GM12878 (cell line): Measurements from ENCODE around the gene RASL12. TPM values are rescaled to one million over a fixed set of nuclear protein-coding genes. Genes with fewer than 3 reads are reported as not detected.

Source experiments
- ATAC-seq: fragments of 200-7000 bp; cut with Tn5 transposase; 3 replicates; pipeline ENCODE4 v1.9.1; 2020; ENCODE audit warnings: mild to moderate bottlenecking, moderate library complexity
- BruUV-seq: library from RNA; stranded (reverse); fragments of 400-500 nt; replicated peaks from 2 replicates; lab custom pipeline; 2021; lab: Mats Ljungman, UMichigan
- CTCF ChIA-PET: fragments of 300-600 bp; sonication (Branson Sonifier 250); formaldehyde crosslinking; extraction: SDS; loops from one replicate; lab custom pipeline; 2021; ENCODE audit warnings: inconsistent platforms; lab: Yijun Ruan, JAX
- POLR2A ChIA-PET: fragments of 350-600 bp; formaldehyde crosslinking; extraction: SDS; loops from one replicate; lab custom pipeline; 2021; ENCODE audit warnings: inconsistent platforms; lab: Charles Lee
- RAD21 ChIA-PET: fragments of 300-600 bp; sonication (Branson Sonifier 250); formaldehyde crosslinking; loops from one replicate; lab custom pipeline; 2023; ENCODE audit warnings: antibody characterized with exemption; ENCODE audit not compliant: unreplicated experiment; lab: Charles Lee
- SMC1A ChIA-PET: fragments of 300-600 bp; sonication (Branson Sonifier 250); formaldehyde crosslinking; loops from one replicate; lab custom pipeline; 2023; ENCODE audit not compliant: unreplicated experiment, uncharacterized antibody; lab: Charles Lee
- DNase-seq: peaks from one replicate; pipeline ENCODE4 v3.0.0-alpha.2; 2011; ENCODE audit warnings: low read depth, low spot score
- FAIRE-seq: peaks from 3 replicates; lab custom pipeline; 2011; peaks lifted over from hg19 to GRCh38; lab: Jason Lieb, UNC
- H2AFZ ChIP-seq: 2 replicates; pipeline ENCODE4 v1.6.0; 2011; ENCODE audit warnings: low read depth, low read length, control low read depth; ENCODE audit not compliant: control insufficient read depth
- H3K27ac ChIP-seq: 2 replicates; pipeline ENCODE4 v1.5.1; 2011; ENCODE audit warnings: control low read depth; ENCODE audit not compliant: control insufficient read depth, insufficient read depth
- H3K27me3 ChIP-seq, 2 experiments: replicated peaks in 1 of 2; 2 replicates each; pipeline versions ENCODE4 v1.6.0 to v1.6.1; 2011; ENCODE audit warnings: low read length in 1 of 2; ENCODE audit not compliant: control insufficient read depth in 2 of 2, insufficient read depth in 2 of 2
- H3K36me3 ChIP-seq, 2 experiments: 2 replicates each; pipeline ENCODE4 v1.5.1; 2011; ENCODE audit warnings: low read length in 1 of 2; ENCODE audit not compliant: control insufficient read depth in 2 of 2, insufficient read depth in 2 of 2
- H3K4me1 ChIP-seq: 2 replicates; pipeline ENCODE4 v1.6.1; 2011; ENCODE audit warnings: mild to moderate bottlenecking, low read length, moderate library complexity, mixed read lengths; ENCODE audit not compliant: control insufficient read depth, insufficient read depth
- H3K4me2 ChIP-seq: 2 replicates; pipeline ENCODE4 v1.6.0; 2011; ENCODE audit warnings: control low read depth; ENCODE audit not compliant: control insufficient read depth, insufficient read depth
- H3K4me3 ChIP-seq: fragments of 200-600 bp; sonication (generic); 2 replicates; pipeline ENCODE4 v1.5.1; 2016
- H3K79me2 ChIP-seq: 2 replicates; pipeline ENCODE4 v1.6.0; 2011; ENCODE audit warnings: low read length; ENCODE audit not compliant: control insufficient read depth, insufficient read depth
- H3K9ac ChIP-seq: 2 replicates; pipeline ENCODE4 v1.8.0; 2011; ENCODE audit warnings: low read length, control low read depth, mixed read lengths; ENCODE audit not compliant: control insufficient read depth, insufficient read depth
- H3K9me3 ChIP-seq: replicated peaks from 3 replicates; pipeline ENCODE4 v1.5.1; 2011; ENCODE audit warnings: mild to moderate bottlenecking, low read length; ENCODE audit not compliant: control insufficient read depth, insufficient read depth
- H4K20me1 ChIP-seq: 2 replicates; pipeline ENCODE4 v1.6.0; 2011; ENCODE audit not compliant: control insufficient read depth, insufficient read depth
- CREB1 ChIP-seq: IDR thresholded peaks from 2 replicates; pipeline ENCODE4 v1.6.1; 2012; ENCODE audit warnings: low read depth, mild to moderate bottlenecking, inconsistent platforms
- EED ChIP-seq: sonication (generic); IDR thresholded peaks from 2 replicates; pipeline ENCODE4 v1.6.1; 2016; ENCODE audit warnings: antibody characterized with exemption, low read depth
- EP300 ChIP-seq, 2 experiments: fragments of 150-350 bp in 1 of 2; IDR thresholded peaks; 2 replicates each; pipeline ENCODE4 v1.6.1; 2011 to 2012; ENCODE audit warnings: low read depth in 2 of 2, low read length in 2 of 2, borderline replicate concordance in 1 of 2, improper control_type of control experiment in 1 of 2, inconsistent platforms in 1 of 2; ENCODE audit not compliant: control insufficient read depth in 1 of 2
- FOXM1 ChIP-seq: IDR thresholded peaks from 2 replicates; pipeline ENCODE4 v1.6.1; 2012; ENCODE audit warnings: low read depth, mild to moderate bottlenecking, inconsistent platforms, low read length, moderate library complexity
- HCFC1 ChIP-seq: fragments of 150-350 bp; IDR thresholded peaks from 2 replicates; pipeline ENCODE4 v1.6.1; 2014; ENCODE audit warnings: low read length
- JUND ChIP-seq: IDR thresholded peaks from 2 replicates; pipeline ENCODE4 v1.6.1; 2012; ENCODE audit warnings: low read depth, mild to moderate bottlenecking, low read length, improper control_type of control experiment, moderate library complexity
- NR2C1 ChIP-seq: fragments of 450-650 bp; IDR thresholded peaks from 2 replicates; pipeline ENCODE4 v1.6.1; 2017; ENCODE audit warnings: antibody characterized with exemption, mild to moderate bottlenecking, moderate library complexity
- POLR2AphosphoS2 ChIP-seq: IDR thresholded peaks from 2 replicates; pipeline ENCODE4 v1.6.1; 2011; ENCODE audit warnings: low read depth, mild to moderate bottlenecking, low read length, improper control_type of control experiment, moderate library complexity
- RAD51 ChIP-seq: fragments of 450-650 bp; IDR thresholded peaks from 2 replicates; pipeline ENCODE4 v1.6.1; 2016; ENCODE audit warnings: moderate library complexity, mild to moderate bottlenecking, inconsistent platforms
- SMAD1 ChIP-seq: fragments of 450-650 bp; IDR thresholded peaks from 2 replicates; pipeline ENCODE4 v1.6.1; 2018; ENCODE audit warnings: mild to moderate bottlenecking, low read depth; ENCODE audit not compliant: partially characterized antibody
- SMC3 ChIP-seq: IDR thresholded peaks from 2 replicates; pipeline ENCODE4 v1.6.1; 2011; ENCODE audit warnings: low read length, improper control_type of control experiment, borderline replicate concordance
- SPI1 ChIP-seq: IDR thresholded peaks from 2 replicates; pipeline ENCODE4 v1.6.1; 2011; ENCODE audit warnings: low read depth, mild to moderate bottlenecking, low read length, moderate library complexity, borderline replicate concordance; ENCODE audit not compliant: insufficient read depth
- TARDBP ChIP-seq: IDR thresholded peaks from 2 replicates; pipeline ENCODE4 v1.6.1; 2016; ENCODE audit warnings: borderline replicate concordance
- TBL1XR1 ChIP-seq: IDR thresholded peaks from 2 replicates; pipeline ENCODE4 v1.6.1; 2012; ENCODE audit warnings: low read depth, low read length, improper control_type of control experiment
- TCF3 ChIP-seq: IDR thresholded peaks from 2 replicates; pipeline ENCODE4 v1.6.1; 2012; ENCODE audit warnings: low read depth, mild to moderate bottlenecking, low read length, borderline replicate concordance; ENCODE audit not compliant: insufficient read depth
- ZNF207 ChIP-seq: fragments of 450-650 bp; IDR thresholded peaks from 2 replicates; pipeline ENCODE4 v1.6.1; 2014; ENCODE audit warnings: antibody characterized with exemption, mild to moderate bottlenecking, borderline replicate concordance
- ZNF217 ChIP-seq: fragments of 450-650 bp; IDR thresholded peaks from 2 replicates; pipeline ENCODE4 v1.6.1; 2017; ENCODE audit warnings: antibody characterized with exemption, mild to moderate bottlenecking
- WGBS: methylation state at CpG from one replicate; pipeline ENCODE4 v1.1.6; 2016; ENCODE audit warnings: low lambda C conversion rate; ENCODE audit not compliant: insufficient replicate concordance, insufficient coverage; ENCODE audit errors: missing lambda C conversion rate; 5-methylcytosine and 5-hydroxymethylcytosine counted together
- in situ Hi-C: fragments of 300-500 bp; cut with MboI; formaldehyde crosslinking; loops from 9 replicates; pipeline ENCODE4 v1.14.3; 2018; ENCODE audit warnings: mixed read lengths
- intact Hi-C: fragments of 100-400 bp; cut with micrococcal nuclease; formaldehyde crosslinking; loops from one replicate; pipeline ENCODE4 v1.14.2; 2022; ENCODE audit not compliant: unreplicated experiment
- polyA plus RNA-seq, 11 experiments: library from polyadenylated mRNA; depleted of rRNA in 4 of 11; unstranded in 6 of 11; stranded (reverse) in 5 of 11; fragments of >200 nt; fragmentation: Nextera tagmentation in 4 of 11; fragmentation: Illumina TruSeq in 1 of 11; extraction: Ambion mirVana in 4 of 11; extraction: Trizol in 1 of 11; gene quantifications; 1 replicate in 1 of 11; 2 replicates in 10 of 11; pipeline versions ENCODE4 v1.2.1 to v1.2.3, GENCODE V29; 2011 to 2016; ENCODE audit warnings: inconsistent platforms in 2 of 11, missing spikeins in 2 of 11, low read depth in 1 of 11
- total RNA-seq, 4 experiments: library from RNA; depleted of rRNA in 3 of 4; stranded (reverse); fragments of >200 nt in 3 of 4; fragmentation: Illumina TruSeq in 1 of 4; extraction: Trizol in 1 of 4; gene quantifications; 2 replicates each; pipeline versions ENCODE4 v1.2.1 to v1.2.3, GENCODE V29; 2013 to 2021
- TF ChIP-seq, protein P1 (sequence below): fragments of 450-650 bp; IDR thresholded peaks from 2 replicates; pipeline ENCODE4 v1.6.1; 2017; ENCODE audit warnings: mild to moderate bottlenecking
- TF ChIP-seq, protein P2 (sequence below): IDR thresholded peaks from 2 replicates; pipeline ENCODE4 v1.6.1; 2011; ENCODE audit warnings: low read depth, mild to moderate bottlenecking, low read length, moderate library complexity, borderline replicate concordance; ENCODE audit errors: extremely low read depth

RASL12 gene
- total and polyA plus RNA-seq, 10 of the 15 experiments (the other 5 are each of a cell fraction or from before 2014, with no cell fraction given): 0.06 to 0.10 TPM; not detected in 8

DNA sequence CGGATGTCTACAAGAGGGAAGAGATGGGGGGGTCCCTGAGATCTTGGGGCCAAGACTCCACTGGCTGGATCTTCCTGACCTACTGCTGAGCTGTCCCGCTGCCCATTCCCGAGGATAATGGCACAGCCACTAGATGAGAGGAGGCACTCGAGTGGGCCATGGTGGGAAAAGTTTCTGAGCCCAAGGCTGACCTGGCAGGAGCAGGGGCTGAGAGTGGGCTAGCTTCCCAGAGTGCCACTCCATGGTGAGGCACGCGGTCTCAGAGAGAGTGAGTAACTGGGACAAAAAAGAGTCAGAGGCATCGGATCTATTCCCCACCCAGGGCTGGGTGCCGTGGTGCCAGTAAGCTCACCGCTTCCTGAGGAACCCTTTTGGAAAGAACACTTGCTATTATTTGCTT, 11.7 kb downstream of the RASL12 start:
- FAIRE-seq (no peak), DNase-seq (no peak), ATAC-seq (no peak)
- no peak overlapping the region for H3K4me3 ChIP-seq
- in situ Hi-C loops (no loop called here), intact Hi-C loops (no loop called here)
- H3K9ac ChIP-seq: no peak overlapping the region
- SMC1A ChIA-PET: interaction anchor here (1.1 to 2.7 kb wide), 5 partner anchors 10 to 244 kb away, joined by 3 to 11 read pairs (median 5); no protein-coding TSS in a partner anchor
- no peaks in the 10 kb centered on the region for H3K79me2 ChIP-seq
- BruUV-seq: no TSS peak
- RAD21 ChIA-PET: interaction anchor here (0.9 to 3.5 kb wide), 3 partner anchors 22 to 45 kb away, joined by 3 to 15 read pairs (median 5); no protein-coding TSS in a partner anchor
- no peaks in the 10 kb centered on the region for H4K20me1 ChIP-seq
- H2AFZ ChIP-seq: no peak overlapping the region
- H3K4me2 ChIP-seq: no peak overlapping the region
- H3K9me3 ChIP-seq: no peaks in the 10 kb centered on the region
- H3K36me3 ChIP-seq: no peaks in the 10 kb centered on the region
- no peak overlapping the region for H3K27ac ChIP-seq
- no peaks in the 10 kb centered on the region for H3K4me1 ChIP-seq
- 58% methylated on average over 9 of the region's 9 CpGs for whole genome bisulfite sequencing
- POLR2A ChIA-PET: interaction anchor here (1.7 kb wide), 1 partner anchor 13 kb away, joined by 6 read pairs; no protein-coding TSS in a partner anchor
- CTCF ChIA-PET: interaction anchor here (0.5 to 4.1 kb wide), 15 partner anchors 8 to 330 kb away, joined by 3 to 38 read pairs (median 4); no protein-coding TSS in a partner anchor
- TF ChIP-seq FOXM1 (no peak), RAD51 (no peak), HCFC1 (no peak), POLR2AphosphoS2 (no peak), SMAD1 (no peak), EED (no peak), TARDBP (no peak), TBL1XR1 (no peak), JUND (no peak), CREB1 (no peak), SMC3 (no peak), EP300 (IDR thresholded peaks at IDR 0.05; ENCODE audit: borderline replicate concordance in 1 of 2, control insufficient read depth in 1 of 2, low read depth in 2 of 2, low read length in 2 of 2) (no peak), NR2C1 (no peak), SPI1 (no peak), TCF3 (no peak), ZNF207 (no peak), ZNF217 (no peak)
- TF ChIP-seq, protein P1, sequence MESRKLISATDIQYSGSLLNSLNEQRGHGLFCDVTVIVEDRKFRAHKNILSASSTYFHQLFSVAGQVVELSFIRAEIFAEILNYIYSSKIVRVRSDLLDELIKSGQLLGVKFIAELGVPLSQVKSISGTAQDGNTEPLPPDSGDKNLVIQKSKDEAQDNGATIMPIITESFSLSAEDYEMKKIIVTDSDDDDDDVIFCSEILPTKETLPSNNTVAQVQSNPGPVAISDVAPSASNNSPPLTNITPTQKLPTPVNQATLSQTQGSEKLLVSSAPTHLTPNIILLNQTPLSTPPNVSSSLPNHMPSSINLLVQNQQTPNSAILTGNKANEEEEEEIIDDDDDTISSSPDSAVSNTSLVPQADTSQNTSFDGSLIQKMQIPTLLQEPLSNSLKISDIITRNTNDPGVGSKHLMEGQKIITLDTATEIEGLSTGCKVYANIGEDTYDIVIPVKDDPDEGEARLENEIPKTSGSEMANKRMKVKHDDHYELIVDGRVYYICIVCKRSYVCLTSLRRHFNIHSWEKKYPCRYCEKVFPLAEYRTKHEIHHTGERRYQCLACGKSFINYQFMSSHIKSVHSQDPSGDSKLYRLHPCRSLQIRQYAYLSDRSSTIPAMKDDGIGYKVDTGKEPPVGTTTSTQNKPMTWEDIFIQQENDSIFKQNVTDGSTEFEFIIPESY: no peak
- TF ChIP-seq, protein P2, sequence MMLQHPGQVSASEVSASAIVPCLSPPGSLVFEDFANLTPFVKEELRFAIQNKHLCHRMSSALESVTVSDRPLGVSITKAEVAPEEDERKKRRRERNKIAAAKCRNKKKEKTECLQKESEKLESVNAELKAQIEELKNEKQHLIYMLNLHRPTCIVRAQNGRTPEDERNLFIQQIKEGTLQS: no peak
- H3K27me3 ChIP-seq: no peaks in the 10 kb centered on the region
